PC-3 (cell line): ENCODE results near the gene CCDC14. TPM values are rescaled to one million over a fixed set of nuclear protein-coding genes. Genes with fewer than 3 reads are reported as not detected.
A peak's percentile ranks its signal among the peaks of the same experiment; 100 is the strongest.

Experiments
- ATAC-seq: fragments of 200-7000 bp; cut with Tn5 transposase; 2 replicates; pipeline ENCODE4 v1.9.1; 2020; ENCODE audit warnings: mild to moderate bottlenecking, moderate library complexity
- BruUV-seq: library from RNA; stranded (reverse); fragments of 400-500 nt; replicated peaks from 2 replicates; lab custom pipeline; 2021; lab: Mats Ljungman, UMichigan
- CTCF ChIA-PET: fragments of 300-600 bp; sonication (Branson Sonifier 250); formaldehyde crosslinking; loops from one replicate; lab custom pipeline; 2022; ENCODE audit warnings: antibody characterized with exemption; lab: Charles Lee
- POLR2A ChIA-PET: fragments of 300-600 bp; sonication (Branson Sonifier 250); formaldehyde crosslinking; loops from one replicate; lab custom pipeline; 2022; ENCODE audit warnings: antibody characterized with exemption; ENCODE audit not compliant: unreplicated experiment; lab: Charles Lee
- DNase-seq: peaks from one replicate; pipeline ENCODE4 v3.0.0-alpha.2; 2015
- H2AFZ ChIP-seq: fragments of 300-600 bp; sonication (generic); 2 replicates; pipeline ENCODE4 v1.6.0; 2016; ENCODE audit warnings: antibody characterized with exemption, low read length
- H3F3A ChIP-seq: fragments of 300-600 bp; sonication (generic); one replicate; pipeline ENCODE4 v1.6.0; 2017; ENCODE audit warnings: antibody characterized with exemption, low read length, control low read depth, mild to moderate bottlenecking; ENCODE audit not compliant: unreplicated experiment
- H3K27ac ChIP-seq: fragments of 300-600 bp; sonication (generic); 2 replicates; pipeline ENCODE4 v1.5.1; 2016; ENCODE audit warnings: mild to moderate bottlenecking, low read length
- H3K27me3 ChIP-seq: fragments of 300-600 bp; sonication (generic); 2 replicates; pipeline ENCODE4 v1.6.1; 2016; ENCODE audit warnings: low read length, mixed read lengths
- H3K36me3 ChIP-seq: fragments of 300-600 bp; sonication (generic); 2 replicates; pipeline ENCODE4 v1.6.1; 2016; ENCODE audit warnings: low read depth, mixed run types, low read length, mixed read lengths
- H3K4me1 ChIP-seq: fragments of 300-600 bp; sonication (generic); 2 replicates; pipeline ENCODE4 v1.5.1; 2016; ENCODE audit warnings: low read length; ENCODE audit not compliant: insufficient read depth
- H3K4me2 ChIP-seq: fragments of 300-600 bp; sonication (generic); 2 replicates; pipeline ENCODE4 v1.6.0; 2016; ENCODE audit warnings: low read length
- H3K4me3 ChIP-seq: fragments of 300-600 bp; sonication (generic); 2 replicates; pipeline ENCODE4 v1.5.1; 2016; ENCODE audit warnings: mild to moderate bottlenecking, low read length, mixed read lengths
- H3K79me2 ChIP-seq: fragments of 300-600 bp; sonication (generic); 2 replicates; pipeline ENCODE4 v1.6.1; 2017; ENCODE audit warnings: low read length, mixed read lengths
- H3K9ac ChIP-seq: fragments of 300-600 bp; sonication (generic); 2 replicates; pipeline ENCODE4 v1.6.0; 2016; ENCODE audit warnings: mild to moderate bottlenecking, low read length
- H3K9me2 ChIP-seq: fragments of 300-600 bp; sonication (generic); replicated peaks from 2 replicates; pipeline ENCODE4 v1.6.1; 2016; ENCODE audit warnings: mixed run types, low read length, mixed read lengths
- H3K9me3 ChIP-seq: fragments of 300-600 bp; sonication (generic); 2 replicates; pipeline ENCODE4 v1.6.1; 2016; ENCODE audit warnings: low read length, mixed read lengths
- H4K20me1 ChIP-seq: fragments of 300-600 bp; sonication (generic); 2 replicates; pipeline ENCODE4 v1.6.1; 2016; ENCODE audit warnings: low read length, mixed read lengths
- CTCF ChIP-seq: fragments of 300-600 bp; sonication (generic); conservative IDR thresholded peaks from 2 replicates; pipeline ENCODE4 v1.5.1; 2017; ENCODE audit warnings: antibody characterized with exemption, low read depth, mild to moderate bottlenecking, low read length
- EZH2 ChIP-seq: fragments of 300-600 bp; sonication (generic); IDR thresholded peaks from one replicate; pipeline ENCODE4 v1.6.1; 2017; ENCODE audit warnings: antibody characterized with exemption, mild to moderate bottlenecking, low read length; ENCODE audit not compliant: unreplicated experiment
- EZH2phosphoT487 ChIP-seq: fragments of 300-600 bp; sonication (generic); IDR thresholded peaks from 2 replicates; pipeline ENCODE4 v1.6.1; 2018; ENCODE audit warnings: mild to moderate bottlenecking, antibody characterized with exemption, low read length, borderline replicate concordance
- intact Hi-C: fragments of 100-400 bp; cut with micrococcal nuclease; formaldehyde crosslinking; loops from 2 replicates; pipeline ENCODE4 v1.9.0; 2023
- total RNA-seq: library from RNA; depleted of rRNA; stranded (reverse); fragments of >200 nt; gene quantifications from 2 replicates; pipeline ENCODE4 v1.2.3, GENCODE V29; 2014

CCDC14 gene
- total RNA-seq, 1 experiment from 2014 or later = 62.6 TPM

- DNase-seq (no peak), ATAC-seq (no peak)
- ChIA-PET POLR2A (no interaction called here), CTCF (no interaction called here)
- H3K9ac ChIP-seq = no peak overlapping the region
- 0 out of 2 replicates have a peak, but pooled peaks cover 7% of the 10 kb centered on the region for H3K9me3 ChIP-seq
- H3K79me2 ChIP-seq = no peaks in the 10 kb centered on the region
- no peaks in the 10 kb centered on the region for H3K9me2 ChIP-seq
- no peaks in the 10 kb centered on the region for H4K20me1 ChIP-seq
- H3K4me2 ChIP-seq = no peak overlapping the region
- no peaks in the 10 kb centered on the region for H3K4me1 ChIP-seq
- no peak overlapping the region for H2AFZ ChIP-seq
- H3K27me3 ChIP-seq = no peaks in the 10 kb centered on the region
- intact Hi-C loops = no loop called here
- H3K36me3 ChIP-seq = peaks cover 50% of the 10 kb centered on the region
- no peak overlapping the region for H3K27ac ChIP-seq
- H3K4me3 ChIP-seq = no peak overlapping the region
- TF ChIP-seq EZH2phosphoT487 (no peak), EZH2 (no peak), CTCF (no peak)
- no peaks in the 10 kb centered on the region for H3F3A ChIP-seq
- no TSS peak for BruUV-seq
Measured at GRCh38 chr3:123919353-123919752, 41.7 kb downstream of the CCDC14 start.

- DNase-seq = no peak
- Histone ChIP-seq H4K20me1 (no peaks in the 10 kb centered on the region), H3K36me3 (peaks cover 18% of the 10 kb centered on the region), H3K9ac (no peak overlapping the region), H3K27ac (no peak overlapping the region), H3K4me2 (no peak overlapping the region), H3F3A (no peaks in the 10 kb centered on the region), H3K9me2 (no peaks in the 10 kb centered on the region), H3K4me3 (no peak overlapping the region), H3K27me3 (no peaks in the 10 kb centered on the region), H2AFZ (no peak overlapping the region), H3K4me1 (no peaks in the 10 kb centered on the region), H3K9me3 (no peaks in the 10 kb centered on the region), H3K79me2 (no peaks in the 10 kb centered on the region)
- POLR2A ChIA-PET = no interaction called here
- TF ChIP-seq CTCF (no peak), EZH2 (no peak), EZH2phosphoT487 (no peak)
- intact Hi-C loops = no loop called here
- BruUV-seq = TSS peak; percentile 30
- CTCF ChIA-PET = no interaction called here
- ATAC-seq = no peak
Measured at GRCh38 chr3:123914829-123915228, 46.2 kb downstream of the CCDC14 start.

GRCh38 chr3:123909785-123910184 lies 51.2 kb downstream of the CCDC14 start:
- Histone ChIP-seq H3K36me3 (peaks cover 6% of the 10 kb centered on the region; the same call in 1 of the 2 replicates), H3K9ac (no peak overlapping the region), H3F3A (no peaks in the 10 kb centered on the region), H3K27me3 (no peaks in the 10 kb centered on the region), H3K4me3 (no peak overlapping the region), H4K20me1 (no peaks in the 10 kb centered on the region), H3K4me1 (no peaks in the 10 kb centered on the region), H2AFZ (no peak overlapping the region), H3K9me2 (no peaks in the 10 kb centered on the region), H3K4me2 (no peak overlapping the region), H3K9me3 (no peaks in the 10 kb centered on the region), H3K79me2 (no peaks in the 10 kb centered on the region), H3K27ac (no peak overlapping the region)
- intact Hi-C loops = no loop called here
- ChIA-PET CTCF (no interaction called here), POLR2A (no interaction called here)
- no TSS peak for BruUV-seq
- no peak for ATAC-seq
- DNase-seq = no peak
- TF ChIP-seq CTCF = no peak
- no peak for TF ChIP-seq EZH2phosphoT487
- no peak for TF ChIP-seq EZH2
